Activated CD8-positive, alpha-beta T cell treated with anti-CD3 and anti-CD28 coated beads for 36 hours (primary cell): ENCODE results near the gene AGPAT3. TPM values are rescaled to one million over a fixed set of nuclear protein-coding genes. Genes with fewer than 3 reads are reported as not detected.

Source experiments
- ATAC-seq: fragments of 200-7000 bp; cut with Tn5 transposase; one replicate; pipeline ENCODE4 v1.10.0; 2021; ENCODE audit warnings: mild to moderate bottlenecking, moderate library complexity
- CTCF ChIA-PET: fragments of 350-600 bp; sonication (Branson Sonifier 250); formaldehyde crosslinking; loops from one replicate; lab custom pipeline; 2021; ENCODE audit warnings: antibody characterized with exemption; lab: Charles Lee
- POLR2A ChIA-PET: fragments of 350-600 bp; sonication (Branson Sonifier 250); formaldehyde crosslinking; loops from one replicate; lab custom pipeline; 2021; ENCODE audit warnings: antibody characterized with exemption; lab: Charles Lee
- DNase-seq: peaks from one replicate; pipeline ENCODE4 v3.0.0-alpha.2; 2020
- H3K27ac Mint-ChIP-seq: one replicate; pipeline ENCODE4 v1.8.0; 2021; ENCODE audit warnings: mild to moderate bottlenecking, mixed read lengths
- H3K27me3 Mint-ChIP-seq: one replicate; pipeline ENCODE4 v1.8.0; 2021; ENCODE audit warnings: mixed read lengths
- H3K36me3 Mint-ChIP-seq: one replicate; pipeline ENCODE4 v1.8.0; 2021; ENCODE audit warnings: low read depth, mixed read lengths
- H3K4me1 Mint-ChIP-seq: one replicate; pipeline ENCODE4 v1.8.0; 2021; ENCODE audit warnings: low read depth, mixed read lengths
- H3K4me3 Mint-ChIP-seq: one replicate; pipeline ENCODE4 v1.8.0; 2021; ENCODE audit warnings: mild to moderate bottlenecking, moderate library complexity, mixed read lengths
- H3K9me3 Mint-ChIP-seq: one replicate; pipeline ENCODE4 v1.8.0; 2021; ENCODE audit warnings: mixed read lengths
- intact Hi-C: fragments of 100-400 bp; cut with micrococcal nuclease; formaldehyde crosslinking; loops from one replicate; pipeline ENCODE4 v1.10.0; 2022
- total RNA-seq, 2 experiments: library from RNA; stranded (reverse); gene quantifications; one replicate each; pipeline ENCODE4 v1.2.3, GENCODE V29; 2021
- TF ChIP-seq, protein P1 (sequence below): fragments of 200-600 bp; IDR thresholded peaks from one replicate; pipeline ENCODE4 v1.8.0; 2022; ENCODE audit warnings: antibody characterized with exemption, mild to moderate bottlenecking

Gene AGPAT3
- total RNA-seq, 2 experiments from 2014 or later, result 59.3 to 62.2 TPM

DNA sequence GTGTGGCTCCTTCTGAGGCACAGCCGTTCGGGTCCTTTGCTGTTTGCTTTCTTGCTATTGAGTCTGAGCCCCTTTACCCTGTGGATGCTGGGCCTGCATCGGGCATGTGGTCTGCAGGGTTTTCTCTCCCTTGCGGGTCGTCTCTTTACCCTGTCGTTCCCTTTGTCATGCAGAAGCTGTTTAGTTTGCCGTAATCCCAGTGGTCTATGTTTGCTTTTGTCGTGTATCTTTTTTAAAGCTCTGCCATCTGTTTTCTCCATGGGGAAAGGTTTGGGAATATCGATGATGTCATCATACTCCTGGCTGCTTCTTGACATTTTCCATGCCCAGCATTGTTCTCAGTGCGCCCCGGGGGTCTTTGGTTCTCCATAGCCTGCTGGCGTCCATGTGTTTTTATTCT lies 68.2 kb downstream of the AGPAT3 start:
- CTCF ChIA-PET, result interaction anchor here (1.0 kb wide), 1 partner anchor 8 kb away, joined by 3 read pairs; no protein-coding TSS in a partner anchor
- no peak for ATAC-seq
- no peak overlapping the region for H3K27ac Mint-ChIP-seq
- H3K4me3 Mint-ChIP-seq, result no peak overlapping the region
- TF ChIP-seq, protein P1, sequence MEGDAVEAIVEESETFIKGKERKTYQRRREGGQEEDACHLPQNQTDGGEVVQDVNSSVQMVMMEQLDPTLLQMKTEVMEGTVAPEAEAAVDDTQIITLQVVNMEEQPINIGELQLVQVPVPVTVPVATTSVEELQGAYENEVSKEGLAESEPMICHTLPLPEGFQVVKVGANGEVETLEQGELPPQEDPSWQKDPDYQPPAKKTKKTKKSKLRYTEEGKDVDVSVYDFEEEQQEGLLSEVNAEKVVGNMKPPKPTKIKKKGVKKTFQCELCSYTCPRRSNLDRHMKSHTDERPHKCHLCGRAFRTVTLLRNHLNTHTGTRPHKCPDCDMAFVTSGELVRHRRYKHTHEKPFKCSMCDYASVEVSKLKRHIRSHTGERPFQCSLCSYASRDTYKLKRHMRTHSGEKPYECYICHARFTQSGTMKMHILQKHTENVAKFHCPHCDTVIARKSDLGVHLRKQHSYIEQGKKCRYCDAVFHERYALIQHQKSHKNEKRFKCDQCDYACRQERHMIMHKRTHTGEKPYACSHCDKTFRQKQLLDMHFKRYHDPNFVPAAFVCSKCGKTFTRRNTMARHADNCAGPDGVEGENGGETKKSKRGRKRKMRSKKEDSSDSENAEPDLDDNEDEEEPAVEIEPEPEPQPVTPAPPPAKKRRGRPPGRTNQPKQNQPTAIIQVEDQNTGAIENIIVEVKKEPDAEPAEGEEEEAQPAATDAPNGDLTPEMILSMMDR, result no peak
- peaks cover 12% of the 10 kb centered on the region for H3K4me1 Mint-ChIP-seq
- no peaks in the 10 kb centered on the region for H3K27me3 Mint-ChIP-seq
- no peak for DNase-seq
- H3K36me3 Mint-ChIP-seq, result peaks cover 2% of the 10 kb centered on the region
- intact Hi-C loops, result loop anchor here (10.0 kb wide), 1 partner anchor 118 kb away; no protein-coding TSS in a partner anchor
- POLR2A ChIA-PET, result no interaction called here
- no peaks in the 10 kb centered on the region for H3K9me3 Mint-ChIP-seq

GRCh38 chr21:43933680-43934079 lies 68.7 kb downstream of the AGPAT3 start:
- POLR2A ChIA-PET, result no interaction called here
- CTCF ChIA-PET, result no interaction called here
- Mint-ChIP-seq H3K27me3 (no peaks in the 10 kb centered on the region), H3K36me3 (peaks cover 2% of the 10 kb centered on the region), H3K4me3 (no peak overlapping the region), H3K9me3 (no peaks in the 10 kb centered on the region), H3K27ac (no peak overlapping the region), H3K4me1 (peaks cover 14% of the 10 kb centered on the region)
- ATAC-seq (no peak), DNase-seq (no peak)
- intact Hi-C loops, result loop anchor here (10.0 kb wide), 1 partner anchor 119 kb away; no protein-coding TSS in a partner anchor
- TF ChIP-seq, protein P1, result no peak

GRCh38 chr21:43934116-43934515 lies 69.1 kb downstream of the AGPAT3 start:
- no peaks in the 10 kb centered on the region for H3K27me3 Mint-ChIP-seq

GRCh38 chr21:43934716-43935705 lies 70.0 kb downstream of the AGPAT3 start:
- peaks cover 7% of the 10 kb centered on the region for H3K36me3 Mint-ChIP-seq
- TF ChIP-seq, protein P1, result no peak
- peaks cover 18% of the 10 kb centered on the region for H3K4me1 Mint-ChIP-seq
- no peak overlapping the region for H3K4me3 Mint-ChIP-seq
- no peaks in the 10 kb centered on the region for H3K9me3 Mint-ChIP-seq
- H3K27ac Mint-ChIP-seq, result no peak overlapping the region
- ChIA-PET CTCF (interaction anchor here (0.9 to 4.5 kb wide), 3 partner anchors 7 to 125 kb away, joined by 3 to 32 read pairs (median 3); no protein-coding TSS in a partner anchor), POLR2A (interaction anchor here (0.6 kb wide), 1 partner anchor 105 kb away, joined by 5 read pairs; no protein-coding TSS in a partner anchor)
- ATAC-seq (no peak), DNase-seq (no peak)
- no peaks in the 10 kb centered on the region for H3K27me3 Mint-ChIP-seq
- intact Hi-C loops, result loop anchor here (10.0 kb wide), 1 partner anchor 120 kb away; no protein-coding TSS in a partner anchor

More at GRCh38 chr21:43934116-43934515, 69.1 kb downstream of the AGPAT3 start:
- Mint-ChIP-seq H3K4me1 (peaks cover 18% of the 10 kb centered on the region), H3K9me3 (no peaks in the 10 kb centered on the region), H3K4me3 (no peak overlapping the region), H3K27ac (no peak overlapping the region), H3K36me3 (peaks cover 4% of the 10 kb centered on the region)
- TF ChIP-seq, protein P1, result no peak
- intact Hi-C loops, result loop anchor here (10.0 kb wide), 1 partner anchor 119 kb away; no protein-coding TSS in a partner anchor
- POLR2A ChIA-PET, result no interaction called here
- ATAC-seq (no peak), DNase-seq (no peak)
- CTCF ChIA-PET, result no interaction called here
